GM10248 (cell line): ENCODE measurements around the gene VWA3A.

ENCODE experiments used
- CTCF ChIA-PET: fragments of 300-600 bp; sonication (Branson Sonifier 250); formaldehyde crosslinking; extraction: SDS; loops from one replicate; lab custom pipeline; 2021; ENCODE audit warnings: antibody characterized with exemption; lab: Yijun Ruan, JAX
- POLR2A ChIA-PET: fragments of 350-650 bp; sonication (Branson Sonifier 250); formaldehyde crosslinking; extraction: SDS; loops from one replicate; lab custom pipeline; 2020; ENCODE audit warnings: antibody characterized with exemption; lab: Yijun Ruan, JAX
- DNase-seq: peaks from one replicate; pipeline ENCODE4 v3.0.0; 2012; ENCODE audit errors: extremely low spot score
- CTCF ChIP-seq: IDR thresholded peaks from 2 replicates; pipeline ENCODE4 v1.5.1; 2012; ENCODE audit warnings: mild to moderate bottlenecking, low read depth; ENCODE audit errors: extremely low read depth, missing control alignments, control extremely low read depth

VWA3A gene

GRCh38 chr16:22054847-22055590 lies 37.3 kb upstream of the VWA3A start:
- no peak for TF ChIP-seq CTCF
- ChIA-PET CTCF (interaction anchor here (1.5 to 2.2 kb wide), 3 partner anchors 13 to 23 kb away, joined by 3 to 10 read pairs (median 4); no protein-coding TSS in a partner anchor), POLR2A (no interaction called here)
- DNase-seq, result no peak

GRCh38 chr16:22055881-22056280 lies 36.5 kb upstream of the VWA3A start:
- ChIA-PET POLR2A (no interaction called here), CTCF (interaction anchor here (1.5 to 2.2 kb wide), 3 partner anchors 12 to 22 kb away, joined by 3 to 10 read pairs (median 4); no protein-coding TSS in a partner anchor)
- no peak for TF ChIP-seq CTCF
- no peak for DNase-seq

GRCh38 chr16:22063888-22064467 lies 28.4 kb upstream of the VWA3A start:
- CTCF ChIA-PET, result interaction anchor here (0.8 to 2.2 kb wide), 2 partner anchors 14 to 62 kb away, joined by 4 to 14 read pairs; no protein-coding TSS in a partner anchor
- TF ChIP-seq CTCF, result no peak
- no peak for DNase-seq
- POLR2A ChIA-PET, result interaction anchor here (0.6 kb wide), 1 partner anchor 38 kb away, joined by 7 read pairs; no protein-coding TSS in a partner anchor

GRCh38 chr16:22065252-22065651 lies 27.1 kb upstream of the VWA3A start:
- no peak for DNase-seq
- POLR2A ChIA-PET, result no interaction called here
- CTCF ChIA-PET, result interaction anchor here (1.1 to 2.2 kb wide), 3 partner anchors 13 to 64 kb away, joined by 3 to 14 read pairs (median 4); no protein-coding TSS in a partner anchor
- TF ChIP-seq CTCF, result no peak

- ChIA-PET CTCF (interaction anchor here (0.9 to 3.1 kb wide), 10 partner anchors 9 to 118 kb away, joined by 3 to 15 read pairs (median 4); partner anchors contain the start of gene MOSMO), POLR2A (no interaction called here)
- TF ChIP-seq CTCF, result no peak
- DNase-seq, result no peak
Measured at GRCh38 chr16:22070361-22071330, 21.7 kb upstream of the VWA3A start.
